Heart left ventricle (tissue), 13 donors: Measurements from ENCODE around the gene OPCML.

ENCODE experiments used
- CTCF ChIP-seq, 12 donors: fragments of 200-600 bp; sonication (generic) in 4 of 12; IDR thresholded peaks; one replicate each; pipeline versions ENCODE4 v1.5.0 to v1.8.0; 2018 to 2022; ENCODE audit warnings: antibody characterized with exemption in 12 of 12, mild to moderate bottlenecking in 5 of 12
- POLR2A ChIP-seq, 2 donors: fragments of 450-650 bp; IDR thresholded peaks; one replicate each; pipeline ENCODE4 v1.6.1; 2017; ENCODE audit warnings: antibody characterized with exemption in 2 of 2, mild to moderate bottlenecking in 2 of 2, moderate library complexity in 2 of 2
- donor health status: ischemic (EF 13 %, LVEDD 7.1; RV severe dilation, severe dysfunction).
- donor health status: DM: no; HTN: yes; CAD: no.
- donor health status: DM: no; HTN: no; CAD: no.
- donor health status: ischemic (EF 25% LVEDD 6.9; RV normal size, moderate dysfunction).
- donor health status: ischemic (EF 25% LVEDD 5.7; RV mildly dilated, moderate dysfunction).
- donor health status: ischemic (EF 35%, LVEDD 5.7; RV mildly dilated, moderate dysfunction).
- donor health status: nonischemic (EF 11% LVEDD 7.7; RV severe dilation, severe dysfunction).
- donor health status: DM: yes; HTN: yes; CAD: no.
- donor health status: PGD.
- donor health status: ischemic (EF 29% LVEDD 5.4; RV normal size, mild dysfunction).
- donor health status: nonischemic (EF 23%, LVEDD 6.1; RV moderate dilation, normal function).

- TF ChIP-seq CTCF (IDR thresholded peaks at IDR 0.05) = no peak
- TF ChIP-seq POLR2A (IDR thresholded peaks at IDR 0.05) = no peak
These were observed 177.2 kb downstream of the OPCML start for GRCh38 chr11:133355095-133355494.
